Measurements from ENCODE around the gene BCAR3.
"Not testable (repeated sequence)": the region's sequence is repeated elsewhere in the genome, so short reads cannot be mapped to it uniquely, and the experiment has no call there.

BCAR3 gene

GRCh38 chr1:93595743-93596142 lies 85.9 kb downstream of the BCAR3 start:
- DNase-seq: no peak

GRCh38 chr1:93595266-93595665 lies 86.4 kb downstream of the BCAR3 start:
- no peak for DNase-seq

GRCh38 chr1:93594603-93594880 lies 87.1 kb downstream of the BCAR3 start:
- no peak for DNase-seq

- DNase-seq: no peak
Measured at GRCh38 chr1:93593854-93594602, 87.6 kb downstream of the BCAR3 start.

- no peak for DNase-seq
Measured at GRCh38 chr1:93592551-93592949, 89.1 kb downstream of the BCAR3 start.

GRCh38 chr1:93591676-93592550 lies 89.7 kb downstream of the BCAR3 start:
- DNase-seq: peak; percentile 66

- DNase-seq: not testable (repeated sequence)
Measured at GRCh38 chr1:93591291-93591675, 90.4 kb downstream of the BCAR3 start.

- DNase-seq: no peak
Measured at GRCh38 chr1:93588955-93589354, 92.7 kb downstream of the BCAR3 start.

GRCh38 chr1:93588206-93588605 lies 93.4 kb downstream of the BCAR3 start:
- no peak for DNase-seq

- no peak for DNase-seq
Measured at GRCh38 chr1:93587354-93587753, 94.3 kb downstream of the BCAR3 start.

GRCh38 chr1:93585059-93585966 lies 96.3 kb downstream of the BCAR3 start:
- DNase-seq: no peak

- no peak for DNase-seq
Measured at GRCh38 chr1:93584261-93585003, 97.2 kb downstream of the BCAR3 start.

GRCh38 chr1:93581917-93582850 lies 99.5 kb downstream of the BCAR3 start:
- DNase-seq: no peak

GRCh38 chr1:93579891-93580290 lies 101.7 kb downstream of the BCAR3 start:
- no peak for DNase-seq

GRCh38 chr1:93578911-93579825 lies 102.5 kb downstream of the BCAR3 start:
- no peak for DNase-seq

GRCh38 chr1:93578433-93578830 lies 103.2 kb downstream of the BCAR3 start:
- no peak for DNase-seq

GRCh38 chr1:93577536-93578432 lies 103.9 kb downstream of the BCAR3 start:
- DNase-seq: no peak

GRCh38 chr1:93576746-93577145 lies 104.9 kb downstream of the BCAR3 start:
- DNase-seq: no peak

- DNase-seq: no peak
Measured at GRCh38 chr1:93576346-93576745, 105.3 kb downstream of the BCAR3 start.

Data from right kidney (tissue), 1 donor.